ENCODE results near the gene RPL29. TPM values are rescaled to one million over a fixed set of nuclear protein-coding genes. Genes with fewer than 3 reads are reported as not detected.

RPL29 gene
- total and polyA plus RNA-seq, 2 of the 8 experiments (the other 6 are each of a cell fraction or from before 2014, with no cell fraction given), result 1,467 to 2,660 TPM

DNA sequence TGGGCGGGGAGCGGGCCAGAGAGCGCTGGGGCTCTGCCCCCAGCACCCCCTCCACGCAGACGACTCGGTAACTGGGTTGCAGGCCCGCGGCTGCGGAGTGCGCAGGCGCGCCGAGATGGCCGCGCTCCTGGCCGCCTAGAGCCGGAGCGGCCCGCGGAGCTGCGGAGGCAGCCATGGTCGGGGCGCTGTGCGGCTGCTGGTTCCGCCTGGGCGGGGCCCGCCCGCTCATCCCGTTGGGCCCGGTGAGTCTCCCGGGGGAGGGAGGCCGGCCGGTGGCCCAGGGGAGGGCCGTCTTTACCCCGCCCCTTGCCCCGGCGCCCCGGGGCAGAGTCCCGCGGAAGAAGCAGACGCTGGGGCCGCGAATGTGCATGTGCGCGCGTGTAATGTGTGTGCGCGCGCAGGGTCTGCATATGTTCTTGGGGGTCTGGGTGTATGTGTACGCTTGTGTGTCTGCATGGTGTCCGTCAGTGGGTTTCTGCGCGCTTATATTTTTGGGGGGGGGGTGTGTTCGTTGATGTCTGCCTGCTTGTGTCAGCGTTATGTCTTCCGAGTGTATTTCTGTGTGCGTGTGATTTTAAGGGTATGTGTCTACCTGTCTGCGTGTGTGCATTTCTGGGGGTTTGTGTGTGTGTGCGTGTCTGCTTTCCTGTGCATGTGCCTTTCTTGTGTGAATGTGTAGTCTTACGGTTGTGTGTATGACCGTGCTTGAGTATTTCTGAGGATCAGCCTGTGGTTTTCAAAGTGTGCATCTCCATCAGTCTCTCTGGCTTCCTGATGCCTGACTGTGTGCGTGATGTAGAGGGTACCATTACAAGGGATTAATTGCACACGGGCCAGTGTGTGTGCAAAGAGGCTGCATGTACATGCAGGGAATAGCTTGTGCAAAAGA is 20.5 kb downstream of the RPL29 start, which contains the start of gene ABHD14A (continued):
- TF ChIP-seq, protein P1, sequence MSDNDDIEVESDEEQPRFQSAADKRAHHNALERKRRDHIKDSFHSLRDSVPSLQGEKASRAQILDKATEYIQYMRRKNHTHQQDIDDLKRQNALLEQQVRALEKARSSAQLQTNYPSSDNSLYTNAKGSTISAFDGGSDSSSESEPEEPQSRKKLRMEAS (IDR thresholded peaks at IDR 0.05), result no peak
- TF ChIP-seq POLR2A (IDR thresholded peaks at IDR 0.05; ENCODE audit: control extremely low read depth in 1 of 2, low read depth in 2 of 2, low read length in 2 of 2), result peak in 1 of 2 experiments; percentile 49; a peak in 1 of 3 replicates
- no peak for TF ChIP-seq EP300 (IDR thresholded peaks at IDR 0.05; ENCODE audit: borderline replicate concordance in 1 of 2, low read depth in 2 of 2, low read length in 2 of 2)
- peak; percentile 36 for TF ChIP-seq SUZ12 (IDR thresholded peaks at IDR 0.05; ENCODE audit: low read length)
- TF ChIP-seq HDAC6 (IDR thresholded peaks at IDR 0.05; ENCODE audit: low read depth, low read length), result no peak
- no peak for TF ChIP-seq EGR1 (IDR thresholded peaks at IDR 0.05; ENCODE audit: borderline replicate concordance, low read depth, low read length)
- peak; percentile 43; the same call in 1 of the 2 replicates for TF ChIP-seq TAF1 (IDR thresholded peaks at IDR 0.05; ENCODE audit: low read depth, low read length)
- no peak for TF ChIP-seq RFX5 (IDR thresholded peaks at IDR 0.05; ENCODE audit: borderline replicate concordance, low read depth, low read length)
